Erythroblast (primary cell): Measurements from ENCODE around the gene CCR5.

Experiments
- GATA1 ChIP-seq: IDR thresholded peaks from 2 replicates; pipeline ENCODE4 v1.6.1; 2011; ENCODE audit warnings: low read depth, mild to moderate bottlenecking, control low read depth, low read length, moderate library complexity
- POLR2A ChIP-seq: IDR thresholded peaks from 2 replicates; pipeline ENCODE4 v1.6.1; 2011; ENCODE audit warnings: mild to moderate bottlenecking, low read length

DNA sequence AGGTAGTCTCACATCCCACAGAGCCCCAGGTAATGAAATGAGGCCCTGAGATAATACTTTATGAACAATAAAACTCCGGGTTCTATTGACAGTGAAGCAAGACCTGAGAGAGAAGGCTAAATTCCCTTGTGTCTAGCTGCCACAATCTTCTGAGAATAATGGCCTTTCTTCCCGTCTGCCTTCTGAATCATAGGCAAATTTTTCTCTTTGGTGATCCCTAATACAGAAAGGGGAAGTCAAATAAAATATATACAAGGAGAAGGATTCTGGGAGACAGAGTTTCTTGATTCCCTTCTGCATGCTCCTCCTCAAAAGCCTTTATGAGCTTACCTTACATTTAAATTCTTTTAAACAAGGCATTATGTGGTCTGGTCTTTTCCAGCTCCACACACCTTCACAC is 46.7 kb upstream of the CCR5 start:
- no peak for TF ChIP-seq POLR2A
- TF ChIP-seq GATA1: no peak
